GM18498 (cell line): ENCODE data around the gene ADAMTS16.

Experiments
- ATAC-seq: cut with Tn5 transposase; IDR thresholded peaks from one replicate; pipeline ENCODE4 v1.9.1; 2021; ENCODE audit warnings: mild to moderate bottlenecking, moderate library complexity; ENCODE audit not compliant: unreplicated experiment

ADAMTS16 gene

DNA sequence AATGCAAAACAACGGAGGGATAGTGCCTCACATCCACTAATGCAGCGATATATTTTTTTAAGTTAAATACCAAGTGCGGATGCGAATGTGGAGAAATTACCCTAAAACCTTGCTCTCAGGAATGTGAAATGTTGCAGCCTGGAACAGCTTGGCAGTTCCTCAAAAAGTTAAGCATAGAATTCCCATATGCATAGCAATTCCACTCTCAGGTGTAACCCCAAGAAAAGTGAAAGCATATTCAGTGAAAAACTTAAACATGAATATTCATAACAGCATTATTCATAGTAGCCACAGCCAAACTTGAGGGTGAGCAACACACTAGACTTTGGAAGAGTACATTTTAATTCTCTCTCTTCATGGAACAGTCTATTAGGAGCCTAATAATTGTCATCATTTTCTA is 199.1 kb downstream of the ADAMTS16 start:
- no peak for ATAC-seq

DNA sequence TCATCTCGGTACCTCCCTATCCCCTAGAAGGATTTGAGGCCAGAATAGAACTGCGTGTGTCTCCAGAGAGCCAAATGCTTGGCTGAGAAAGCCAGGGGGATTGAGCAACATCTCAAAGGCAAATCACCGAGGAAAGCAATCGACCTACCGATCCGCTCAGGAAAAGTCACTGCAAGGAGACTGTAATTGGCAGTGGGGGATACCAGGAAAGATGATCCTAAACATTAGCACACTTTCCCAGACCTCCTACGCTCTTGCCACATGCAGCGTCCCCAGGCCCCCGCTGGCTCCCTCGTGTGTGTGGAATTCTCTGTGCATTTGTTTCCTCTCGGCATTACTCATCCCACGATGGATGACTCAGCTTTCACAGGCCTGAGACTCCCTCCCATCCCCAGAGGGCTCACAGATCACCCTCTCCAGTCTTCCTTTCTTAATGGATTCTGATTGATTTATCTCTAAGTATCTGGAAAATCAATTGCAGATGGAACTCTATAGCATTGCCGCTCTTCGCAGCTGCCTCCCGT is 200.1 kb downstream of the ADAMTS16 start:
- no peak for ATAC-seq

GRCh38 chr5:5341531-5342292 is 201.6 kb downstream of the ADAMTS16 start:
- no peak for ATAC-seq

- ATAC-seq: no peak
These were observed 202.7 kb downstream of the ADAMTS16 start for GRCh38 chr5:5342784-5343183.

GRCh38 chr5:5343568-5343967 is 203.4 kb downstream of the ADAMTS16 start:
- no peak for ATAC-seq

DNA sequence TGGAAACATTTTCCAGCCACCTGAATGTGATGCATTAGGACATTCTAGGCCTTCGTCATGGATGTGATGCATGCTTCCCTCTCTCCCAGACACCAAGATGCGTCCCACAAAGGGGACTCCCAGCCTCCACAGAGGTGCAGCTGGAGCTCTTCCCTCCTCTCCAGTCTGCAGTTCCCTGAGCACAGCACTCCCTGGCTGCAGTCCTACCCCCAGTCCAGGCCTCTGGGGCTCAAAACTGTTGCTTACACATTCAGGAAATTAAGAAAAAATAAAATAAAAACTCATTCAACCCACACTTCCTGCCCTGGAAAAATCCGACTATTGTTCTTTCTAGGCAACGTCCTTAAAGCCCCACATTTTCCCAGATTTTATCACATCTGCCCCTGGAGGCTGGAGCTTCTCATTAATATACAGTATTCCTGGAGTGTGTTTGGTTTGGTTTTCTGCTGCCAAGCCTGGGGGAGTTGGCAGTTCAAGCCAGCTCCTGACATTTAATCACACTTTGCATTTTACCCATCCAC is 204.0 kb downstream of the ADAMTS16 start:
- ATAC-seq: no peak

DNA sequence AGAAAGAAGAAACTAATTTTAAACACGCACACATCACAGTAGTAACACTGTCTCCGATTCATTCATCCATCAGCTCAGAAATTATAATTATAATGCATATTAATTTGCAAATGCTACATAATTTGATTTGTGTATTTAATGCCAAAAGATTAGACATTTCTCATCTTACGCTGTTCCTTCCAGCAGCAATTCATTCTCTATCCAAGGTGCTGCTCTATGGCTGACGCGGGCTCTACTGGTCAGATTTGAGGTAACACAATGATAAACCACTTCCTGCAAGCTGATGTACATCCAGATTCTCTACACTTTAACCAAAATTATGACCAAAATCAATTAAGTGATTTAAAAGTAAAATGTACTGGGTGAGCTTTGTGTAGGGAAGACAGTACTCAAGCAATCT is 204.5 kb downstream of the ADAMTS16 start:
- ATAC-seq: no peak

GRCh38 chr5:5347442-5347841 is 207.3 kb downstream of the ADAMTS16 start:
- ATAC-seq: no peak

- no peak for ATAC-seq
These were observed 208.0 kb downstream of the ADAMTS16 start for GRCh38 chr5:5348135-5348534.

GRCh38 chr5:5348576-5348975 is 208.4 kb downstream of the ADAMTS16 start:
- ATAC-seq: no peak

- ATAC-seq: no peak
These were observed 210.0 kb downstream of the ADAMTS16 start for GRCh38 chr5:5350101-5350500.

GRCh38 chr5:5351288-5351979 is 211.3 kb downstream of the ADAMTS16 start:
- no peak for ATAC-seq

GRCh38 chr5:5352675-5353074 is 212.5 kb downstream of the ADAMTS16 start:
- ATAC-seq: no peak

DNA sequence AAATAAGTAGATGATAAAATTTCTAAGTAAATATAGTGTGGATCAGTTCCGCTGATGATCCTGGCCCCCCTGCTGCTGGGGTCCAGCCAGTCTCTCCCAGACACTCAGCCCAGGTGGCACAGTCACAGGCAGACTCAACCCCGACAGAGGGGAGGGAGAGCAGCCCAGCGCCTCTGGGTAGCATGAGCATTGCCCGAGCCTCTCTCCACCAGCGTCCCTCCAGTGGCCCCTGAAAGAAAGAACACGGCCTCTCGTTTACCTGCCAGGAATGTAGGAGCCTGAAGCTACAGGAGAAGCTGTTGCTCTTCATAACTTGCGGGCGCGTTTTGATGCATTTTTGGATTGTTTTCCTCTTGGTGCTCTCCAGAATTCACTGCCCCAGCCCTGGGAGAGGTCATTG is 213.6 kb downstream of the ADAMTS16 start:
- no peak for ATAC-seq

GRCh38 chr5:5356765-5357164 is 216.6 kb downstream of the ADAMTS16 start:
- no peak for ATAC-seq

GRCh38 chr5:5359618-5360017 is 219.5 kb downstream of the ADAMTS16 start:
- ATAC-seq: no peak

GRCh38 chr5:5360363-5360940 is 220.3 kb downstream of the ADAMTS16 start:
- no peak for ATAC-seq

- no peak for ATAC-seq
These were observed 220.9 kb downstream of the ADAMTS16 start for GRCh38 chr5:5360941-5361520.

DNA sequence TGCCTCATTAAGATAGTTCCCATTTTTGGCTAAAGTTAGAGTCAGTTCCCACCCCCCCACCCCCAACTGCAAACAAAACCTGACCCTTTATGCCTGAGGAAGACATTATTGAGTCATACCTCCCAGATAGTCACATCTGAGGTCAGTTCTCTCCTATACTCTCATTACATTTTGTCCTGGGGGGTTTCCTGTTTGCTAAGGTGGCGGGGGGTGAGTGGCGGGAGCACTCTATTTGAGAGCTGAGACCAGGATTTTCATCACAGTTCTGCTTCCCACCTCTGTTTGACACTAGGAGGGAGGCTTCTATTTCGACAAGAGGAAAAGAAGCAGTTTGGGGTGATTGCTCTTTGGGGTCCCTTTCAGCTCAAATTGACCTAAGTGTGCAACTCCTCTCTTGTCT is 222.9 kb downstream of the ADAMTS16 start:
- ATAC-seq: no peak

DNA sequence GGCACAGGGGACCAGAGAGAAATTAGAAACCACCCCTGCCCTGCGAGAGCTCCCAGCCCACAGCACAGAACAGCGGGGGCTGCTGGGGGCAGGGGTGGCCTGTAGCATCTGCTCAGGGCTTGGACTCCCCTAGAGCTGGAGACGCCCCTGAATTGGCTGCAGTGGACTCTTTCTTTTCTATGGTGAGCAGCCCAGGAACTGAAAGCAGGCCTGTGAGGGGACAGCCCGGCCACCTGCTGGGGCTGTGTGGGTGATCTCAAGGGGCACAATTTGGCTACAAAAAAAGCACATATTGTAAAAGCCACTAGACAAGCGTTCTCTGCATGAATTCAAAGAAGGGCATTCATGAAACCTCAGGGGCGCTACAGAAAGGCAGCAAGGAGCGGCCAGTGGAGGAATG is 224.8 kb downstream of the ADAMTS16 start:
- ATAC-seq: peak; percentile 74

GRCh38 chr5:5367739-5368138 is 227.6 kb downstream of the ADAMTS16 start:
- ATAC-seq: no peak
